Right kidney (tissue), 1 donor: ENCODE data around the gene SERINC2.

Experiments used
- DNase-seq: peaks from one replicate; pipeline ENCODE4 v3.0.0-alpha.2; 2016

Gene SERINC2

GRCh38 chr1:31432592-31433395 lies 19.8 kb downstream of the SERINC2 start:
- DNase-seq = no peak

GRCh38 chr1:31433396-31433930 lies 20.4 kb downstream of the SERINC2 start:
- DNase-seq = no peak

- DNase-seq = no peak
Measured at GRCh38 chr1:31434101-31434871, 21.3 kb downstream of the SERINC2 start.

- no peak for DNase-seq
Measured at GRCh38 chr1:31434979-31435378, 22.0 kb downstream of the SERINC2 start.

- no peak for DNase-seq
Measured at GRCh38 chr1:31435471-31436409, 22.7 kb downstream of the SERINC2 start.

GRCh38 chr1:31436596-31437432 lies 23.8 kb downstream of the SERINC2 start:
- no peak for DNase-seq

- no peak for DNase-seq
Measured at GRCh38 chr1:31437433-31438037, 24.5 kb downstream of the SERINC2 start.

- no peak for DNase-seq
Measured at GRCh38 chr1:31439276-31439675, 26.3 kb downstream of the SERINC2 start.

- DNase-seq = no peak
Measured at GRCh38 chr1:31441073-31441472, 28.1 kb downstream of the SERINC2 start.

- no peak for DNase-seq
Measured at GRCh38 chr1:31441558-31441957, 28.5 kb downstream of the SERINC2 start.

GRCh38 chr1:31441970-31442647 lies 29.1 kb downstream of the SERINC2 start:
- no peak for DNase-seq

GRCh38 chr1:31442648-31442994 lies 29.6 kb downstream of the SERINC2 start:
- no peak for DNase-seq

- no peak for DNase-seq
Measured at GRCh38 chr1:31443673-31444072, 30.7 kb downstream of the SERINC2 start.

- DNase-seq = no peak
Measured at GRCh38 chr1:31444725-31445448, 31.9 kb downstream of the SERINC2 start.

GRCh38 chr1:31445951-31446350 lies 32.9 kb downstream of the SERINC2 start:
- DNase-seq = no peak

- DNase-seq = no peak
Measured at GRCh38 chr1:31447210-31447609, 34.2 kb downstream of the SERINC2 start.

GRCh38 chr1:31453384-31454079 lies 40.5 kb downstream of the SERINC2 start:
- DNase-seq = no peak

GRCh38 chr1:31458287-31458896 lies 45.4 kb downstream of the SERINC2 start:
- no peak for DNase-seq

- no peak for DNase-seq
Measured at GRCh38 chr1:31460027-31460426, 47.0 kb downstream of the SERINC2 start.
